Measurements from ENCODE around the gene NAPG.
"Not testable (repeated sequence)": the region's sequence is repeated elsewhere in the genome, so short reads cannot be mapped to it uniquely, and the experiment has no call there.

Gene NAPG

GRCh38 chr18:10514601-10515000 is 11.2 kb upstream of the NAPG start:
- DNase-seq (no peak), ATAC-seq (no peak)

- DNase-seq (no peak), ATAC-seq (no peak)
These were observed 10.4 kb upstream of the NAPG start for GRCh38 chr18:10515456-10515855.

- DNase-seq (no peak), ATAC-seq (no peak)
These were observed 9.7 kb upstream of the NAPG start for GRCh38 chr18:10516078-10516477.

- DNase-seq (no peak), ATAC-seq (no peak)
These were observed 7.1 kb upstream of the NAPG start for GRCh38 chr18:10518595-10519255.

- ATAC-seq (no peak), DNase-seq (no peak)
These were observed 6.5 kb upstream of the NAPG start for GRCh38 chr18:10519366-10519765.

- ATAC-seq: peak; percentile 80
- DNase-seq: peak; percentile 64
These were observed 5.6 kb upstream of the NAPG start for GRCh38 chr18:10519999-10520935.

GRCh38 chr18:10521566-10521965 is 4.3 kb upstream of the NAPG start:
- ATAC-seq (no peak), DNase-seq (no peak)

- DNase-seq: no peak
- no peak for ATAC-seq
These were observed 3.3 kb upstream of the NAPG start for GRCh38 chr18:10522574-10522973.

- no peak for DNase-seq
These were observed 2.3 kb upstream of the NAPG start for GRCh38 chr18:10523544-10523943.

GRCh38 chr18:10524507-10525370 is 1.1 kb upstream of the NAPG start:
- DNase-seq: no peak
- no peak for ATAC-seq

More at GRCh38 chr18:10523544-10523943, 2.3 kb upstream of the NAPG start:
- ATAC-seq: no peak

GRCh38 chr18:10525371-10525691 is 496 bp upstream of the NAPG start:
- DNase-seq (no peak), ATAC-seq (no peak)

GRCh38 chr18:10526561-10526949 is 728 bp downstream of the NAPG start:
- no peak for ATAC-seq
- no peak for DNase-seq

GRCh38 chr18:10528439-10528838 is 2.6 kb downstream of the NAPG start:
- ATAC-seq: no peak
- DNase-seq: no peak

GRCh38 chr18:10530002-10530401 is 4.2 kb downstream of the NAPG start:
- DNase-seq (no peak), ATAC-seq (no peak)

- peak; percentile 31 for DNase-seq
- peak; percentile 46 for ATAC-seq
These were observed 5.0 kb downstream of the NAPG start for GRCh38 chr18:10530852-10531251.

- no peak for ATAC-seq
- no peak for DNase-seq
These were observed 7.3 kb downstream of the NAPG start for GRCh38 chr18:10533111-10533510.

GRCh38 chr18:10536280-10536679 is 10.5 kb downstream of the NAPG start:
- DNase-seq (no peak), ATAC-seq (no peak)

GRCh38 chr18:10537765-10538164 is 11.9 kb downstream of the NAPG start:
- no peak for DNase-seq
- no peak for ATAC-seq

- not testable (repeated sequence) for ATAC-seq, DNase-seq
These were observed 13.3 kb downstream of the NAPG start for GRCh38 chr18:10539124-10539523.

- DNase-seq (no peak), ATAC-seq (no peak)
These were observed 17.4 kb downstream of the NAPG start for GRCh38 chr18:10543277-10543676.

GRCh38 chr18:10544093-10544748 is 18.4 kb downstream of the NAPG start:
- no peak for ATAC-seq

More at GRCh38 chr18:10544093-10544748, 18.4 kb downstream of the NAPG start:
- DNase-seq: no peak
